ENCODE results near the gene EML5. TPM values are rescaled to one million over a fixed set of nuclear protein-coding genes. Genes with fewer than 3 reads are reported as not detected.

The EML5 gene
- total and polyA plus RNA-seq, 3 donors from 2014 or later = 4.2 to 19.3 (median 17.7) TPM

DNA sequence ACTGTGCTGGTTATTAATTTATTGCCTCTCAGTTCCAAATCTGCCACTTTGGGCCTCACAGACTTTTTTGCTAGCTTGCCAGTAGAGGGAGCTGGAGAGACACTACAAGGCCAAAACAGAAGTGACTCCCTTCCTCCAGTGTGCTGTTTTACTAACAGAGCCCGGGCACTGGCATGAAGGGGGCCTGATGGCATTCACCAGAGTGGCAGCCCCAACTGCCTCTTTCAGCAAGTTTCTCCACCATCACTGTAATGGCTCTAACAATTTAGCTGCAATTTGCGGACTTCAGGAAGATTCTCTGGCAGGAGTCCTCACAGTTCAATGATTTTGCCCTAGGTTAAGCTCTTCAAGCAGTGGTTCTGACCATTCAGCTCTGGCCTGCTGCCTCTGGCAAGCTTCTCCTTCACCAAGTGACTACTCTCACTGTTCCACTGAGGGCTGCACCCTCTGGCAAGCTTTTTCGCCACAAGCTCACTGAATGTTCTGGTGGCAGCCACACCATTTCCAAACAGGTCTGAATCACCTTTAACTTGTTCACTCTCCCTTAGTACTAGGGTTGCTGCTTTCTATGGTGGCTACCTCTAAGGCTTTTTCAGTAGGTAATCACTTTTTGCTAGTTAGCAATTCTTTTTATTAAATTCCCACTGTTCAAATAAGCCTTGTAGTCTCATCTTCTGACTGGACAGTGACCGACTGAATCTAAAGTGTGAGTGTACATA lies 125.0 kb downstream of the EML5 start:
- 32 to 61% methylated on average over 4 of the region's 4 CpGs for WGBS, 2 donors
- Histone ChIP-seq H3K4me1 (no peaks in the 10 kb centered on the region), H3K36me3 (ENCODE audit: low read depth, missing control alignments) (no peaks in the 10 kb centered on the region), H3K9me3 (no peaks in the 10 kb centered on the region), H3K4me3 (no peak overlapping the region), H3K27ac (no peak overlapping the region), H3K27me3 (no peaks in the 10 kb centered on the region)
- intact Hi-C loops (cut with DNase I; ENCODE audit: low total_unique reads) = no loop called here
- peak; percentile 59 for DNase-seq
- TF ChIP-seq POLR2A (IDR thresholded peaks at IDR 0.05) = no peak
- TF ChIP-seq, protein P1, sequence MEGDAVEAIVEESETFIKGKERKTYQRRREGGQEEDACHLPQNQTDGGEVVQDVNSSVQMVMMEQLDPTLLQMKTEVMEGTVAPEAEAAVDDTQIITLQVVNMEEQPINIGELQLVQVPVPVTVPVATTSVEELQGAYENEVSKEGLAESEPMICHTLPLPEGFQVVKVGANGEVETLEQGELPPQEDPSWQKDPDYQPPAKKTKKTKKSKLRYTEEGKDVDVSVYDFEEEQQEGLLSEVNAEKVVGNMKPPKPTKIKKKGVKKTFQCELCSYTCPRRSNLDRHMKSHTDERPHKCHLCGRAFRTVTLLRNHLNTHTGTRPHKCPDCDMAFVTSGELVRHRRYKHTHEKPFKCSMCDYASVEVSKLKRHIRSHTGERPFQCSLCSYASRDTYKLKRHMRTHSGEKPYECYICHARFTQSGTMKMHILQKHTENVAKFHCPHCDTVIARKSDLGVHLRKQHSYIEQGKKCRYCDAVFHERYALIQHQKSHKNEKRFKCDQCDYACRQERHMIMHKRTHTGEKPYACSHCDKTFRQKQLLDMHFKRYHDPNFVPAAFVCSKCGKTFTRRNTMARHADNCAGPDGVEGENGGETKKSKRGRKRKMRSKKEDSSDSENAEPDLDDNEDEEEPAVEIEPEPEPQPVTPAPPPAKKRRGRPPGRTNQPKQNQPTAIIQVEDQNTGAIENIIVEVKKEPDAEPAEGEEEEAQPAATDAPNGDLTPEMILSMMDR (IDR thresholded peaks at IDR 0.05) = peak; percentile 40 to 80 (median 66)

- no peak overlapping the region for H3K27ac ChIP-seq
- TF ChIP-seq, protein P1 (IDR thresholded peaks at IDR 0.05) = no peak
- TF ChIP-seq POLR2A (IDR thresholded peaks at IDR 0.05) = no peak
- intact Hi-C loops (cut with DNase I; ENCODE audit: low total_unique reads) = no loop called here
- H3K36me3 ChIP-seq (ENCODE audit: low read depth, missing control alignments) = no peaks in the 10 kb centered on the region
- no peak overlapping the region for H3K4me3 ChIP-seq
- 82 to 88% methylated on average over 5 of the region's 5 CpGs for WGBS, 2 donors
- no peaks in the 10 kb centered on the region for H3K27me3 ChIP-seq
- H3K4me1 ChIP-seq = no peaks in the 10 kb centered on the region
- DNase-seq = no peak
- no peaks in the 10 kb centered on the region for H3K9me3 ChIP-seq
Measured at GRCh38 chr14:88660056-88660455, 132.7 kb downstream of the EML5 start.

- intact Hi-C loops (cut with DNase I; ENCODE audit: low total_unique reads) = no loop called here
- H3K27me3 ChIP-seq = no peaks in the 10 kb centered on the region
- DNase-seq = no peak
- no peaks in the 10 kb centered on the region for H3K9me3 ChIP-seq
- no peaks in the 10 kb centered on the region for H3K4me1 ChIP-seq
- TF ChIP-seq, protein P1 (IDR thresholded peaks at IDR 0.05) = no peak
- no peak for TF ChIP-seq POLR2A (IDR thresholded peaks at IDR 0.05)
- WGBS, 2 donors = 84 to 87% methylated on average over 1 of the region's 1 CpG
- H3K27ac ChIP-seq = no peak overlapping the region
- no peaks in the 10 kb centered on the region for H3K36me3 ChIP-seq (ENCODE audit: low read depth, missing control alignments)
- no peak overlapping the region for H3K4me3 ChIP-seq
Measured at GRCh38 chr14:88639221-88639620, 153.5 kb downstream of the EML5 start.

- no peaks in the 10 kb centered on the region for H3K36me3 ChIP-seq (ENCODE audit: low read depth, missing control alignments)
- no peaks in the 10 kb centered on the region for H3K4me1 ChIP-seq
- TF ChIP-seq, protein P1 (IDR thresholded peaks at IDR 0.05) = no peak
- TF ChIP-seq POLR2A (IDR thresholded peaks at IDR 0.05) = no peak
- H3K9me3 ChIP-seq = no peaks in the 10 kb centered on the region
- no peak overlapping the region for H3K27ac ChIP-seq
- DNase-seq = no peak
- intact Hi-C loops (cut with DNase I; ENCODE audit: low total_unique reads) = no loop called here
- WGBS, 2 donors = 69 to 76% methylated on average over 2 of the region's 2 CpGs
- no peaks in the 10 kb centered on the region for H3K27me3 ChIP-seq
- H3K4me3 ChIP-seq = no peak overlapping the region
Measured at GRCh38 chr14:88632512-88632911, 160.2 kb downstream of the EML5 start.

DNA sequence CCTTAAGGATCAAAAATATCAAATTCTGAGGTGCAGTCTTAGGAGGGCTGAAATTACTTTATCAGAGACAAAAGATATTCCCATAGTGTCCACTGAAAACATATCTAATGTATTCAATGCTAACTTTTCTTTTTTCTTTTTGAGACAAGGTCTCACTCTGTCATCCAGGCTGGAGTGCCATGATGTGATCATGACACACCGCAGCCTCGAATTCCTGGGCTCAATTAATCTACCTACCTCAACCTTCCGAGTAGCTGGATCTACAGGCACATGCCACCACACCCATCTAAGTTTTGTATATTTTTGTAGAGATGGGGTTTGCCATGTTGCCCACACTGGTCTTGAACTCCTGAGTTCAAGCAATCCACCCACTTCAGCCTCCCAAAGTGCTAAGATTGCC lies 161.7 kb downstream of the EML5 start:
- no peaks in the 10 kb centered on the region for H3K9me3 ChIP-seq
- H3K4me1 ChIP-seq = no peaks in the 10 kb centered on the region
- H3K36me3 ChIP-seq (ENCODE audit: low read depth, missing control alignments) = no peaks in the 10 kb centered on the region
- DNase-seq = no peak
- TF ChIP-seq POLR2A (IDR thresholded peaks at IDR 0.05) = no peak
- TF ChIP-seq, protein P1 (IDR thresholded peaks at IDR 0.05) = no peak
- no peak overlapping the region for H3K27ac ChIP-seq
- intact Hi-C loops (cut with DNase I; ENCODE audit: low total_unique reads) = no loop called here
- 57 to 84% methylated on average over 3 of the region's 3 CpGs for WGBS, 2 donors
- H3K27me3 ChIP-seq = no peaks in the 10 kb centered on the region
- no peak overlapping the region for H3K4me3 ChIP-seq

All from testis (tissue), 3 donors.